GM19455 (cell line): ENCODE data around the gene CBL.
"Not testable (repeated sequence)": the region's sequence is repeated elsewhere in the genome, so short reads cannot be mapped to it uniquely, and the experiment has no call there.

ENCODE experiments used
- ATAC-seq: cut with Tn5 transposase; IDR thresholded peaks from one replicate; pipeline ENCODE4 v1.9.1; 2021; ENCODE audit not compliant: unreplicated experiment

Gene CBL

GRCh38 chr11:119207415-119207960 lies 1.3 kb downstream of the CBL start:
- no peak for ATAC-seq

- no peak for ATAC-seq
Observed at GRCh38 chr11:119209186-119209585, 3.0 kb downstream of the CBL start.

DNA sequence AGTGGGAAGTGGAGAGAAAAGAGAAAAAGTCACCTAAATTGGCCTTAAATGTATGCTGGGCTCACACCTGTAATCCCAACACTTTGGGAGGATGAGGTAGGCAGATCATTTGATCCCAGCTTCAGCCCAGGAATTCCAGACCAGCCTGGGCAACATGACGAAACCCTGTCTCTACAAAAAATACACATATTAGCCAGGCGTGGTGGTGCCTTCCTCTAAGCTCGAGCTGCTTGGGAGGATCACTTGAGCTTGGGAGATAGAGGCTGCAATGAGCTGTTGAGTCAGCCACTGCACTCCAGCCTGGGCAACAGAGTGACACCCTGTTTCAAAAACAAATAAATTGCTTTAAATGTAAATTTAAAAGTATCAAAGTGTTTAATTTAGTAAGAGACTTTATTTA lies 3.9 kb downstream of the CBL start:
- ATAC-seq = no peak

GRCh38 chr11:119218141-119218878 lies 12.2 kb downstream of the CBL start:
- no peak for ATAC-seq

- no peak for ATAC-seq
Observed at GRCh38 chr11:119222308-119222707, 16.2 kb downstream of the CBL start.

- ATAC-seq = no peak
Observed at GRCh38 chr11:119222891-119223290, 16.8 kb downstream of the CBL start.

DNA sequence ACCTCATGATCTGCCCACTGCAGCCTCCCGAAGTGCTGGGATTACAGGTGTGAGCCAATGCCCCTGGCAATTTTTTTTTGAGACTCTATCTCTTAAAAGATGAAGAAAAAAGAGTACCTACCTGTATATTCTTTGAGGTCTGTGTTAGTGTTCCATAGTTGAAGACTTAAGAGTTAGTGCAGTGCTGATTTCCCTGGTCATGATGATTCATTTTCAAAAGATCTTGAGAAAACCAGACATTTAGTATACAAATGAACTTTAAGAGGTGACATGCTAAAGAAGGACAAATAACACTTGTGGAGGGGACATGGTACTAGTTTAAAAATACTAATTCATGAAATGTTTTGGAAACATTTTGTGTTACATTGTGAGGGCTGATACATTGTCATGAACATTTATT lies 17.7 kb downstream of the CBL start:
- no peak for ATAC-seq

DNA sequence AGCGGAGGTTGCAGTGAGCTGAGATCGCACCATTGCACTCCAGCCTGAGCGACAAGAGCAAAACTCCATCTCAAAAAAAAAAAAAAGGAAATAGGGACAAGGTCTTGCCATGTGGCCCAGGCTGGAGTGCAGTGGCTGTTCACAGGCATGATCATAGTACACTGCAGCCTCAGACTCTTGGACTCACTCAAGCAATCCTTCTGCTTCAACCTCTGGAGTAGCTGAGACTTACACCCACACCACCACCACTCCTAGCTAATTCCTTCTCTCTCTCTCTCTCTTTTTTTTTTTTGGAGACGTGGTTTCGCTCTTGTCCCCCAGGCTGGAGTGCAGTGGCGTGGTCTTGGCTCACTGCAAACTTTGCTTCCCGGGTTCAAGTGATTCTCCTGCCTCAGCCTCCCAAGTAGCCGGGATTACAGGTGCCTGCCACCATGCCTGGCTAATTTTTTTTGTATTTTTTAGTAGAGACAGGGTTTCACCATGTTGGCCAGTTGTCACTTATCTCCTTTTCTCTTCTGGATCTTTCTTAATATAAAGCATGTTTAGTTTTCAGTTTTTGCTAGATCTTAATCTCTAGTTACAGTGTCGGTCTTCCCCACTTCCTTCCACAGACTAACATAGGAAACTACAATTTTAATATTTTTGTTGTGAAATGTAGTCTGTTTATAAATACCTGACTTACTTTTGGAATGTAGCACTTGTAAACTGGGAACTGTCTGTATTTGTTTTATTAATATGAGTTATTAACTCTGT lies 22.6 kb downstream of the CBL start:
- ATAC-seq = not testable (repeated sequence)

- ATAC-seq = no peak
Observed at GRCh38 chr11:119229288-119229672, 23.1 kb downstream of the CBL start.

DNA sequence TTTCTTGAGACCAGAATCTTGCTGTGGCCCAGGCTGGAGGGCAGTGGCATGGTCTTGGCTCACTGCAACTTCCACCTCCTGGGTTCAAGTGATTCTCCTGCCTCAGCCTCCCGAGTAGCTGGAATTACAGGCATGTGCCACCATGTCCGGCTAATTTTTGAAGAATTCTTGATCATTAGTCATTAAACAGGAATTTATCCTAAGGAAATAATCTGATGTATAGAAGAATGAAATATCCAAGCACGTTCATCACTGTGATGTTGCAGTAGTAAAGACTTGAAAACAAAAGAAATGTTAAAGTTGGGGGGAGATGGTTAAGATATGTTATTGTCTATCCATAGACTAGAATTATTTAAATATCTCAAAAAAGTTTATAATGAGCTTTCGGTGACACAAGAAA lies 23.6 kb downstream of the CBL start:
- ATAC-seq = no peak

- no peak for ATAC-seq
Observed at GRCh38 chr11:119236490-119236889, 30.4 kb downstream of the CBL start.

DNA sequence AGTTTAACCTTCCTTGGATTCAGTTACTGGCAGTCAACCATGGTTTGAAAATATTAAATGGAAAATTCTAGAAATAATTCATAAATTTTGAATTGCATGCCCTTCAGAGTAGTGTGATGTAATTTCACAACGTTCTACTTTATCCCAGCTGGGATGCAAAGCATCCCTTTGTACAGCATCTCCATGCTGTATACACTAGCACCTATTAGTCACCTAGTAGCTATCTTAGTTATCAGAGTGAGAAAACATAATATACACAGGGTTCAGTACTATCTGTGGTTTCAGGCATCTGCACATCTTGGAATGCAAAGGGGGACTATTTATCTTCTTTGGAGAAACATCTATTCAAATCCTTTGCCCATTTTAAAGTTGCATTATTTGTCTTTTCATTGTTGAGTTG lies 30.8 kb downstream of the CBL start:
- ATAC-seq = no peak

DNA sequence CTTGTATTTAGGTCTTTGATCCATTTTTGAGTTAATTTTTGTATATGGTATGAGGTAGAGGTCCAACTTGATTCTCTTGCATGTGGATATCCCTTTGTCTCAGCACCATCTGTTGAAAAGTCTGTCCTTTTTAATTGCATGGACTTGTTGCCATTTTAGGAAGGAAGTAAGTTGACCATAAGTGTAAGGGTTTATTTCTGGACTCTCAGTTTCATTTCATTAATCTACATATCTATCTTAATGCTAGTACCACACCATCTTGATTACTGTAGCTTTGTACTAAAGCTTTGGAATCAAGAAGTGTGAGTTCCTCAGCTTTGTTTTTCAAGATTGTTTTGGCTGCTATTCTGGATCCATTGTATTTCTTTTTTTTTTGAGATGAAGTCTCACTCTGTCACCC lies 31.4 kb downstream of the CBL start:
- no peak for ATAC-seq

DNA sequence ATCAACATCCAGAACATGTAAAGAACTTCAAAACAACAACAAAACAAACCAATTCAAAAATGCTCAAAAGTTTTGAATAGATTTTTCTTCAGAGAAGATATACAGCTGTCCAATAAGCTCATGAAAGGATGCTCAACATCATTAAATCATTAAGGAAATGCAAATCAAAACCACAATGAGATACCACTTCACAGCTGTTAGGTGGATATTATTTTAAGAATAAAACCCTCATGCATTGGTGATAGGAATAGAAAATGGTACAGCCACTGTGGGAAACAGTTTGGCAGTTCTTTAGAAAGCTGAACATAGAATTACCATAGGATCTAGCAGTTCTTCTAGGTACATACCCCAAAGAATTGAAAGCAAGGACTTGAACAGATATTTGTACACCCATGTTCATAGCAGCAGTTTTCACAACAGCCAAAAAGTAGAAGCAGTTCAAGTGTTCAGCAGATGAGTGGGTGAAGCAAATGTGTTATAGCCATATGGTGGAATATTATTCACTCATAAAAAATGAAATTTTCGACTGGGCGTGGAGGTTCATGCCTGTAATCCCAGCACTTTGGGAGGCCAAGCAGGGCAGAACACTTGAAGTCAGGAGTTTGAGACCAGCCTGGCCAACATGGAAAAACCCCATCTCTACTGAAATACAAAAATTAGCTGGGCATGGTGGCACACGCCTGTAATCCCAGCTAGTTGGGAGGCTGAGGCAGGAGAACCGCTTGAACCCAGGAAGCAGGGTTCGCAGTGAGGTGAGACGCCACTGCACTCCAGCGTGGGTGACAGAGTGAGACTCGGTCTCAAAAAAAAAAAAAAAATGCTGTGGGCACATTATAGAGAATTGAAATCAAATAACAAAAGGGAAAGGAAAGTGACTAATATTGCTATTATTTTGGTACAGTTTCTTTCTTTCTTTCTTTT lies 42.9 kb downstream of the CBL start:
- ATAC-seq = no peak

DNA sequence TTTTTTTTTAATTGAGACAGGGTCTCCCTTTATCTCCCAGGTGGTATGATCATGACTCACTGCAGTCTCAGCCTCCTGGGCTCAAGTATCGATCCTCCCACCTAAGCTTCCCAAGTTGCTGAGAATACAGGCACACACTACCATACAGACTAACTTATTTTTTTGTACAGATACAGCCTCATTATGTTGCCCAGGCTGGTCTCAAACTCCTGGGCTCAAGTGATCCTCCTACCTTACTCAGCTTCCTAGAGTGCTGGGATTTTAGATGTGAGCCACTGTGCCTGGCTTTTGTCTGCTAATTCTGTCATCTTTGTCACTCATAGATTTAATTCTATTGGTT lies 43.5 kb downstream of the CBL start:
- ATAC-seq = no peak

DNA sequence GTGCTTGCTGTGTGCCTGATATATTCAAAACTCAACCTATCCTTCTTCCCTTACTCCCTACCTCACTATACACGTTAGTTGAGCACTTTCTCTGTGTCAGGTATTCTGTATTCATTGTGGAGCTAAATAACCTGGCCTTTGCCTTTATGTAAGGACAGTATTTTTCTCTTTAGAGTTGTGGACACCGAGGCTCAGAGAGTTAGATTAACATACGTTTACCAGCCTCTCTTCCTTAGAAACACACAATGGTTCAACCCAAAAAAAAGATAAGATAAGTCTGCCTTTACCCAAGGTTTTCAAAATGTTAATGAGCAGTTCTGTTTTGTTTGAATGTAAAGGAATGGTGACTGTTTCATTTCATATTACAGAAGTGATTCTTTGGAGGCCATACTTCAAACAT lies 45.0 kb downstream of the CBL start:
- ATAC-seq = no peak

DNA sequence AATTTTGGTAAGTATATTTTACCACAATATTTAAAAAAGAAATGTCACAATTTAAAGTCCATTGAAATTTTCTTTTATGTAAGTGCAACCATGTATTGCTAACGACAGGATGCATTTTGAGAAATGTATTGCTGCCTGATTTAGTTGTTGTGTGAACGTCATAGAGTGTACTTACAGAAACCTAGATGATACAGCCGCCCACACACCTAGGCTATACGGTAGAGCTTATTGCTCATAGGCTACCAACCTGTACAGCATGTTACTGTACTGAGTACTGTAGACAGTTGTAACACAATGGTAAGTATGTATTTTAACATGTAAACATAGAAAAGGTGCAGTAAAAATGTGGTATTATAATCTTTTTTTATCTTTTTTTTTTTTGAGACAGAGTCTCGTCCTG lies 48.1 kb downstream of the CBL start:
- ATAC-seq = no peak

DNA sequence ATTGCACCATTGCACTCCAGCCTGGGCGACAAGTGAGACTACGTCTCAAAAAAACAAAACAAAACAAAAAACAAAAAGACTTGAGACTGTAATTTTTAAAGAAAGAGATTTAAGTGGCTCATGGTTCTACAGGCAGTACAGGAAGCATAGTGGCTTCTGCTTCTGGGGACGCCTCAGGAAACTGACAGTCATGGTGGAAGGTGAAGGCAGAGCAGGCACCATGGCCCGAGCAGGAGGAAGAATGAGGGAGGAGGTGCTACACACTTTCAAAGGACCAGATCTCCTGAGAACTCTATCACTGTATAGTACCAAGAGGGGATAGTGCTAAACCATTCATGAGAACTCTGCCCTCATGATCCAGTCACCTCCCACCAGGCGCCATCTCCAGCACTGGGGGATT lies 52.0 kb downstream of the CBL start:
- ATAC-seq = no peak

DNA sequence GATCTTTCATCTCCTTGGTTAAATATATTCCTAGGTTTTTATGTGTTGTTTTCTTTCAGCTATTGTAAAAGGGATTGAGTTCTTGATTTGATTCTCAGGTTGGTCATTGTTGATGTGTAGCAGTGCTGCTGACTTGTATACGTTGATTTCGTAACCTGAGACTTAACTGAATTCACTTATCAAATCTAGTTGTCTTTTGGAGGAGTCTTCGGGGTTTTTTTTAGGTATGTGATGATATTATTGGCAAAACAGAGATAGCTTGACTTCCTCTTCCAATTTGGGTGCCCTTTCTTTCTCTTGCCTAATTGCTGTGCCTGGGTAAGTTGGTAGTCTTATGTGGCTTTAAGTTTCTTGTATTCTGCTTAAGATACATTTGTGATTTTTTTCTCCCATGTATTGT lies 52.8 kb downstream of the CBL start:
- ATAC-seq = no peak

DNA sequence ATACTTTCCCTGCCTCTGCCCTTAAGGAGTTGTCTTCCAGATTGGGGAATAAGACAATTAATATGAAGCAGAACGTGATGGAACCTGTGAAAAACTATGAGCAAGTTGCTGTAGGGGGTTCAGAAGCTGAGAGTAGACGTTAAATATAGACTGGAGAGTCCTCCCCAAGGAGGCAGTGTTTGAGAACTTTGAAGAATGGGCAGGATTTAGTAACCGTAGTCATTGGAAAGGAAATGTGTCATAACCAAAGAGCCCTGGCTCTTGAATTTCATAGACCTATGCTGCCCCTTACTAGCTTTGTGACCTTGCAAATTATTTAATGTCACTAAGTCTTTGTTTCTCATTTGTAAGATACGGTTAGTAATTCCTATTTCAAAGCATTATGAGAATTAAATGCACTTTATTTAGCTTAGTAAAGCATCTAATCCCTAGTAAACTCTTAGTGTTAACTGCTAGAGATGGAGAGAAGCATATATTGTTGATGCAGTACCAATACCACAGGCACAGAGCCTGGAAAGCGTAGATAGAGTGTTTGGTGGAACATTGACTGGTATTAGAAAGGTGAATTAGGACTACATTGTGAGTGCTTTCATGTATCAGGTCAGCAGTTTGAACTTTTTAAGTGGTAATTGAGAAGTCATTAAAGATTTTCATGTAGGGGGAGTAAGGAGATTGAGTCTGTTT lies 56.7 kb downstream of the CBL start:
- no peak for ATAC-seq

DNA sequence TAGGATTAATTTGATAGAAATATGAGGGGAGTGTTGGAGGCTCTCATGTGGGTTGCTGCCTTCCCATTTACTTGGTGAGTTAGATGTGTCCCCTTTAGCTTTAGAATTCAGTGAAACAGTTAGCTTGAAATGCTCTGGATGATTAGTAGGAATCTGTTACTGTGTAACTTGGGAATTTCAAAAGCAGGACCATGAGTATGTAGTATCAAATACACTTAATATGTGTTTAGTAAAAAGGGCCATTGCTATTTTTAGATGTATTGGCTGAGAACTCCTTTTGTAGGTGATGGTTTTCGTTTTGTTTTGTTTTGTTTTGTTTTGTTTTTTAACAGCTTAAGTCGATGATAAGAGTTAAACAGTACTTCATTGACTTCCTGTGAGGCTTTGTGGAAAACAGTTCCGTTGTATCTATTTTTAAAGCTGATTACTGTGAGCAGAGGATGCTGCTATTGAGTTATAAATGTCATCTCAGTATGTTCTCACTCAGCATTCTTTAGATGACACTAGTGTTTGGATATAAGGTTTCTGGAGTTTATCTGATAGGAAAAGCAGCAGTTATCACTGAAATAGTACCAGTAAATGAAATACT lies 57.3 kb downstream of the CBL start:
- ATAC-seq = no peak
